Measurements from ENCODE around the gene SMOC1.

- no peak for TF ChIP-seq CTCF (IDR thresholded peaks at IDR 0.05)
- TF ChIP-seq POLR2AphosphoS5 (IDR thresholded peaks at IDR 0.05): no peak
These were observed 89.5 kb downstream of the SMOC1 start for GRCh38 chr14:69968681-69969080.

Data from suprapubic skin (tissue), 3 donors.